ENCODE data around the gene CD2AP. TPM values are rescaled to one million over a fixed set of nuclear protein-coding genes. Genes with fewer than 3 reads are reported as not detected.
"Not testable (repeated sequence)": the region's sequence is repeated elsewhere in the genome, so short reads cannot be mapped to it uniquely, and the experiment has no call there.

Gene CD2AP
- total RNA-seq, 1 donor from 2014 or later, result 49.2 TPM

DNA sequence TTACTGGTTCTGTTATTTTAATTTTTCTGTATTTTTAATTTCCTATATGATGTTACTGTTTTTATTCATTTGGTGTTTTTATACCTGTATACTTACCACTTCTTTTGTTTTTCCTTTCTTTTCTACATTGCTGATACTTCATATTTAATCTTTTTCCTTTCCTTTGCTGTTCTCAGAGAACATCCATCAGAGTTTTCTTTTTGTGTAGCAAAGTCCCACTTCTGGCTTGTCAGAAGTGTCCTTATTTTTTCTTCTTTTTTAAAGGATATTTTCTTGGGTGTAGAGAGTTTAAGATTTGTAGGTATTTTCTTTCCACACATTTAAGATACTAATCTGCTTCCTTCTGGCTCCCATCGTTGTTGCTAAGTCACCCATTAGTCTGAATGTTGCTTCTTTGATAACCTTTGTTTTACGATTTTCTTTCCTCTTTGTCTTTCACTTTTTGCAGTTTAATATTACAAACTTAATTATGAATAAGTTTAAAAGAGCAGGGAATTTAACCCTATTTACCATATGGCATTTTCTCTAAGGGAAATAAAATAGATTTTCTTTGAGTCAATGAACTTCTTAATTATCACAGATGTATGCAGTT, 18.5 kb downstream of the CD2AP start:
- DNase-seq (ENCODE audit: low spot score), result no peak

- DNase-seq (ENCODE audit: low spot score), result no peak
Observed at GRCh38 chr6:47496935-47497579, 19.5 kb downstream of the CD2AP start.

- DNase-seq (ENCODE audit: low spot score), result no peak
Observed at GRCh38 chr6:47502920-47503319, 25.3 kb downstream of the CD2AP start.

GRCh38 chr6:47509937-47510336, 32.3 kb downstream of the CD2AP start:
- DNase-seq (ENCODE audit: low spot score), result no peak

- no peak for DNase-seq (ENCODE audit: low spot score)
Observed at GRCh38 chr6:47512872-47513271, 35.3 kb downstream of the CD2AP start.

- DNase-seq (ENCODE audit: low spot score), result peak; percentile 53
Observed at GRCh38 chr6:47519279-47519678, 41.7 kb downstream of the CD2AP start.

DNA sequence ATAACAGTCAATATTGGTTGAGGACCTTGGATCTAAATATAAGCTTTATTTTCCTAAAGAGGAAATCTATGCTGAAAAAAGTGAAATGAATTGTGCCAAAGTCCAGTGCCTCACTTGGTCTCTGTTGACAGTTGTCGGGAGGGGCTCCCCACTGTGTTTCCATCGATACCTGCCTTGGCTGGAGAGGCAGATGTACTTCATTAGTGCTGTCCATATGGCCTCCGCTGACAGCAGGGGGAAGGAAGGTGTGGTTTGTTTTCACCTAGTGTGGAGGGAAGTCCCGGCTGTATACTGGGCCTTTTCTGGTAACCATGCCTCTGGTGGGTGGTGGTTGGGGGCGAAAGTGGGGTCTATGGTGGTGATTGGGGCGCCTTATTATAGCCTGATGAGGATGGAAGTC, 42.7 kb downstream of the CD2AP start:
- DNase-seq (ENCODE audit: low spot score), result peak; percentile 53

DNA sequence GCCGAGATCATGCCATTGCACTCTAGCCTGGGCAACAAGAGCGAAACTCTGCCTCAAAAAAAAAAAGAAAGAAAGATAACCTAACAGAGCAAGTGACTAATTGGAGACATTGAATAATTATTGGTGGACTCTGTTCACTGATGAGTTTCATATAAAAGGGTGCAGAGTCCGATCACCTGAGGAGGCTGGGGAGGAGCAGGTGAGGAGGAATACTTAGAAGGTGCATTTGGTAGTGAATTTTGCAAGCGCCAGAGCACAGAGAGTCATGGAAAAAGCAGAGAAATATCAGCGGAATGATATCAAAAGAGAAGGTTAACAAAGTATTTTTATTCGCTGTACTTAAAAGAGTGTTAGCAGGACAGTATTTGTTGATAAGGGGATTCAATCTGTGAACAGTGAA, 44.4 kb downstream of the CD2AP start:
- DNase-seq (ENCODE audit: low spot score), result no peak

- DNase-seq (ENCODE audit: low spot score), result no peak
Observed at GRCh38 chr6:47524136-47524845, 46.7 kb downstream of the CD2AP start.

- DNase-seq (ENCODE audit: low spot score), result no peak
Observed at GRCh38 chr6:47525330-47526057, 47.9 kb downstream of the CD2AP start.

- DNase-seq (ENCODE audit: low spot score), result no peak
Observed at GRCh38 chr6:47527274-47527673, 49.7 kb downstream of the CD2AP start.

GRCh38 chr6:47529734-47530133, 52.1 kb downstream of the CD2AP start:
- no peak for DNase-seq (ENCODE audit: low spot score)

- no peak for DNase-seq (ENCODE audit: low spot score)
Observed at GRCh38 chr6:47532981-47533585, 55.5 kb downstream of the CD2AP start.

DNA sequence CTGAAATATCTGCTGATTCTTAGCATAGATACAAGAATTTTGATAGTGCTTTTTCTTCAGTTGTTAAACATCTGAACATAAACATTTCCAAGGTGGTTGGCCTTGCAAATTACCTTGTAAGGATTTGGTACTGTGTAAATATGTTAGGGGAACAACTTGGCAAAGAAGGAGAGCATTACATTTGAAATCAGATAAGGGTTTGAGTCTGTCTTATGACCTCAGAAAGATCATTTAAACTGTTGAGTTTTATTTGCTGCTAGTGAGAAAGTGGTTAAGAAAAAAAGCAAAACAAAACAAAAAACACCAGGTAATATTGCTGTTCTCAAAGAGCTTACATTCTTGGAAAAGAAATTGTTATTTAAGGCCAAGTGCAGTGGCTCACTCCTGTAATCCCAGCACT, 56.5 kb downstream of the CD2AP start:
- no peak for DNase-seq (ENCODE audit: low spot score)

- DNase-seq (ENCODE audit: low spot score), result no peak
Observed at GRCh38 chr6:47535316-47536225, 58.0 kb downstream of the CD2AP start.

DNA sequence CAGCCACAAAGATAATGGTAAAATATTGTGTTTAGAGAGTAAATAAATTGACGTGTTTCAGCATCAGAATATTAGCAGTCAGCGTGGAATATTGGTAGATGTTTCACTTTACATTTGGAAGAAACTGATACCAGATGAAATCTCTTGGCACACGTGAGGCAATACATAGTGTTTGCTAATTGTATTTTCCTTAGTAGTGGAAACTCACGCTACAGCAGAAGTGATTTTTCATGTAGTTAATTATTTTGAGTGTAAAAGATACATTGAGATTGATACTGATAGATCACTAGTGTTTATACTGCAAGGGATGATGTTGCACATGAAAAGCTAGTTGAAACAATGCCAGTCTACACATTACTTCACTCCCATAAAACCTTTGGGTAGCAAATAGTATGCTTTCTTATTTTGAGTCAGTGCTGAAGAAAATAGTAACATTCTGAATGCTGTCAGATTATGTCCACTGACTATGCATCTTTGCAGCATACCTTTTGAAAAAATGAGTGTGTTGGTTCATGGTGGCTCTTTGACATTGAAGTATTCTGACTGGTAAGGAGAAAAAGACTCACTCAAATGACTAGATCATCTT, 59.3 kb downstream of the CD2AP start:
- DNase-seq (ENCODE audit: low spot score), result no peak

- no peak for DNase-seq (ENCODE audit: low spot score)
Observed at GRCh38 chr6:47545223-47545622, 67.6 kb downstream of the CD2AP start.

DNA sequence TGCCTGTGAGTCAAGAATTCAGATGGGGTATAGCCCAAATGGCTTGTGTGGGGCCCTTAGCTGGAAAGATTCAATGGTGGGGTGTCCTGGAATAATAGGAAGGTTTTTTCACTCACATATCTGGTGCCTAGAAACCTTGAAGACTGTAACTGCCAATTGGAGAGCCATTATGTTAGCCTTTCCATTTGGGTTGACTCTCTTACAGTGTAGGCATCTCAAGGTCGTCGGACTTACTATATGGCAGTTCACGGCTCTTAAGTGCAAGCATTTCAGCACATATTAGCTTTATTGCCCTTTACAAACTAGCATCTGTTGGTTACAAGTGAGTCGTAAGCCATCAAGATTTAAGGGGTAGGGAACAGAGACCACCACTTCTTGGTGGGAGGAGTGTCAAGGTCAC, 74.1 kb downstream of the CD2AP start:
- no peak for DNase-seq (ENCODE audit: low spot score)

DNA sequence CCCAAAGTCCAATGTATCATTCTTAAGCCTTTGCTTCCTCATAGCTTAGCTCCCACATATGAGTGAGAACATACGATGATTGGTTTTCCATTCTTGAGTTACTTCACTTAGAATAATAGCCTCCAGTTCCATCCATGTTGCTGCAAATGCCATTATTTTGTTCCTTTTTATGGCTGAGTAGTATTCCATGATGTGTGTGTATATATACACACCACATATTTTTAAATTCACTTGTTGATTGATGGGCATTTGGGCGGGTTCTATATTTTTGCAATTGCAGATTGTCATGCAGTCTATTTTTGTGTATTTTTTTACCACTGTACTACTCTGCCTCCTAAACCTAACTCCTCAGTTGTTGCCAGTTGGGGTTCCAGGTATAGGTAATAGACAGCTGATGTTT, 74.7 kb downstream of the CD2AP start:
- no peak for DNase-seq (ENCODE audit: low spot score)

DNA sequence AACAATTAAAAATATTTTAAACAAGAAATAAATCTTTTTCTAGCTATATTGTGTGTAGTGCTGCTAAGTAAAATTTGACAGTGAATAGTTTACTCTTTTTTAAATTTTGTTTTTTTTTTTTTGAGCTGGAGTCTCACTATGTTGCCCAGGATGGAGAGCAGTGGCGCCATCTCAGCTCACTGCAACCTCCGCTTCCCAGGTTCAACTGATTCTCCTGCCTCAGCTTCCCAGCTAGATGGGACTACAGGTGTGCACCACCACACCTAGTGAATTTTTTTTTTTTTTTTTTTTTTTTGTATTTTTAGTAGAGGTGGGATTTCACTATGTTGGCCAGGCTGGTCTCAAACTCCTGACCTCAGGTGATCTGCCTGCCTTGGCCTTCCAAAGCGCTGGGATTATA, 75.7 kb downstream of the CD2AP start:
- not testable (repeated sequence) for DNase-seq (ENCODE audit: low spot score)

- not testable (repeated sequence) for DNase-seq (ENCODE audit: low spot score)
Observed at GRCh38 chr6:47556459-47556858, 78.9 kb downstream of the CD2AP start.
